H9 (cell line): ENCODE results near the gene USP36. TPM values are rescaled to one million over a fixed set of nuclear protein-coding genes. Genes with fewer than 3 reads are reported as not detected.

ENCODE experiments used
- DNase-seq: peaks from one replicate; pipeline ENCODE4 v3.0.0-alpha.2; 2017
- H2AFZ ChIP-seq: one replicate; pipeline ENCODE4 v1.6.1; 2013; ENCODE audit warnings: mild to moderate bottlenecking, low read length, control low read depth, moderate library complexity
- H2AK5ac ChIP-seq: 2 replicates; pipeline ENCODE4 v1.6.1; 2013; ENCODE audit warnings: low read length, control low read depth, mixed read lengths; ENCODE audit not compliant: insufficient read length
- H2BK120ac ChIP-seq: one replicate; pipeline ENCODE4 v1.6.1; 2013; ENCODE audit warnings: low read depth, mild to moderate bottlenecking, low read length, control low read depth, inconsistent platforms; ENCODE audit not compliant: poor library complexity, severe bottlenecking
- H2BK12ac ChIP-seq: 2 replicates; pipeline ENCODE4 v1.6.1; 2013; ENCODE audit warnings: low read length, control low read depth, mixed read lengths, low read depth; ENCODE audit not compliant: insufficient read length
- H2BK15ac ChIP-seq: 2 replicates; pipeline ENCODE4 v1.6.1; 2013; ENCODE audit warnings: low read depth, low read length, control low read depth
- H2BK20ac ChIP-seq: one replicate; pipeline ENCODE4 v1.6.1; 2013; ENCODE audit warnings: low read depth, mild to moderate bottlenecking, low read length, control low read depth, inconsistent platforms; ENCODE audit not compliant: poor library complexity, severe bottlenecking
- H2BK5ac ChIP-seq: 2 replicates; pipeline ENCODE4 v1.6.1; 2013; ENCODE audit warnings: low read length, control low read depth, mixed read lengths; ENCODE audit not compliant: insufficient read length
- H3K14ac ChIP-seq: 2 replicates; pipeline ENCODE4 v1.6.1; 2013; ENCODE audit warnings: low read length, control low read depth; ENCODE audit not compliant: insufficient read depth
- H3K18ac ChIP-seq: 2 replicates; pipeline ENCODE4 v1.6.1; 2013; ENCODE audit warnings: low read depth, mild to moderate bottlenecking, mixed read lengths, low read length, control low read depth; ENCODE audit not compliant: insufficient read length
- H3K23ac ChIP-seq: 2 replicates; pipeline ENCODE4 v1.6.1; 2013; ENCODE audit warnings: low read length, control low read depth, mixed read lengths, low read depth; ENCODE audit not compliant: insufficient read length
- H3K23me2 ChIP-seq: 2 replicates; pipeline ENCODE4 v1.6.1; 2013; ENCODE audit warnings: low read depth, mild to moderate bottlenecking, mixed read lengths, low read length, control low read depth; ENCODE audit not compliant: insufficient read length, poor library complexity, severe bottlenecking
- H3K27ac ChIP-seq: 2 replicates; pipeline ENCODE4 v1.5.1; 2013; ENCODE audit warnings: low read length, control low read depth, mixed read lengths, low read depth; ENCODE audit not compliant: insufficient read length
- H3K27me3 ChIP-seq: 2 replicates; pipeline ENCODE4 v1.6.1; 2013; ENCODE audit warnings: low read length, control low read depth, inconsistent platforms; ENCODE audit not compliant: insufficient read depth
- H3K4ac ChIP-seq: 2 replicates; pipeline ENCODE4 v1.6.1; 2013; ENCODE audit warnings: low read depth, mild to moderate bottlenecking, control low read depth, inconsistent platforms, low read length, moderate library complexity
- H3K4me1 ChIP-seq: 2 replicates; pipeline ENCODE4 v1.6.1; 2013; ENCODE audit warnings: low read length, control low read depth, inconsistent platforms; ENCODE audit not compliant: insufficient read depth
- H3K4me2 ChIP-seq: 2 replicates; pipeline ENCODE4 v1.6.1; 2013; ENCODE audit warnings: low read length, control low read depth, mixed read lengths; ENCODE audit not compliant: insufficient read length, insufficient read depth
- H3K56ac ChIP-seq: 2 replicates; pipeline ENCODE4 v1.6.1; 2013; ENCODE audit warnings: low read depth, mild to moderate bottlenecking, mixed read lengths, low read length, control low read depth; ENCODE audit not compliant: insufficient read length
- H3K79me1 ChIP-seq: 2 replicates; pipeline ENCODE4 v1.6.1; 2013; ENCODE audit warnings: low read depth, mild to moderate bottlenecking, moderate library complexity, low read length, control low read depth, inconsistent platforms; ENCODE audit not compliant: insufficient read depth, poor library complexity, severe bottlenecking
- H3K79me2 ChIP-seq: 2 replicates; pipeline ENCODE4 v1.6.1; 2013; ENCODE audit warnings: low read length, control low read depth, inconsistent platforms; ENCODE audit not compliant: insufficient read depth
- H3K9ac ChIP-seq: 2 replicates; pipeline ENCODE4 v1.6.1; 2013; ENCODE audit warnings: low read length, control low read depth, mixed read lengths; ENCODE audit not compliant: insufficient read length; ENCODE audit errors: extremely low read depth
- H3K9me3 ChIP-seq: one replicate; pipeline ENCODE4 v1.6.1; 2013; ENCODE audit warnings: low read depth, low read length, inconsistent platforms; ENCODE audit not compliant: control insufficient read depth
- H3T11ph ChIP-seq: one replicate; pipeline ENCODE4 v1.6.1; 2013; ENCODE audit warnings: mild to moderate bottlenecking, low read length, control low read depth, inconsistent platforms
- H4K20me1 ChIP-seq: one replicate; pipeline ENCODE4 v1.6.1; 2013; ENCODE audit not compliant: control insufficient read depth, insufficient read length, insufficient read depth
- H4K5ac ChIP-seq: 2 replicates; pipeline ENCODE4 v1.6.1; 2013; ENCODE audit warnings: low read depth, mild to moderate bottlenecking, mixed read lengths, low read length, control low read depth; ENCODE audit not compliant: insufficient read length
- H4K8ac ChIP-seq: replicated peaks from 2 replicates; pipeline ENCODE4 v1.6.1; 2013; ENCODE audit warnings: low read length, control low read depth, mixed read lengths, low read depth; ENCODE audit not compliant: insufficient read length
- H4K91ac ChIP-seq: 2 replicates; pipeline ENCODE4 v1.6.1; 2013; ENCODE audit warnings: low read depth, mild to moderate bottlenecking, moderate library complexity, mixed read lengths, low read length, control low read depth; ENCODE audit not compliant: insufficient read length
- H3K27ac Mint-ChIP-seq, 3 experiments: 2 replicates in 2 of 3; 3 replicates in 1 of 3; pipeline ENCODE4 v1.8.0; 2020 to 2021; ENCODE audit warnings: mixed read lengths in 3 of 3, mild to moderate bottlenecking in 1 of 3, moderate library complexity in 1 of 3
- H3K27me3 Mint-ChIP-seq: 2 replicates; pipeline ENCODE4 v1.8.0; 2021; ENCODE audit warnings: low read depth, mild to moderate bottlenecking, moderate library complexity, mixed read lengths
- H3K36me3 Mint-ChIP-seq, 3 experiments: 2 replicates in 2 of 3; 3 replicates in 1 of 3; pipeline ENCODE4 v1.8.0; 2020 to 2021; ENCODE audit warnings: low read depth in 3 of 3, mixed read lengths in 3 of 3; ENCODE audit not compliant: insufficient read depth in 1 of 3
- H3K4me1 Mint-ChIP-seq, 2 experiments: 2 replicates each; pipeline ENCODE4 v1.8.0; 2020; ENCODE audit warnings: mixed read lengths in 2 of 2
- H3K4me3 Mint-ChIP-seq, 2 experiments: 2 replicates in 1 of 2; 3 replicates in 1 of 2; pipeline ENCODE4 v1.8.0; 2020 to 2021; ENCODE audit warnings: mild to moderate bottlenecking in 2 of 2, mixed read lengths in 2 of 2, moderate library complexity in 1 of 2
- H3K9me3 Mint-ChIP-seq, 2 experiments: 2 replicates in 1 of 2; 3 replicates in 1 of 2; pipeline ENCODE4 v1.8.0; 2020; ENCODE audit warnings: mild to moderate bottlenecking in 2 of 2, mixed read lengths in 2 of 2, moderate library complexity in 1 of 2
- CTCF ChIP-seq: fragments of 200-600 bp; sonication (generic); conservative IDR thresholded peaks from 3 replicates; pipeline ENCODE4 v1.8.0; 2021; ENCODE audit warnings: antibody characterized with exemption, mild to moderate bottlenecking
- WGBS: extraction: QIAGEN DNeasy Blood & Tissue Kit; methylation state at CpG from one replicate; pipeline ENCODE4 v1.1.7; 2013; ENCODE audit warnings: missing lambda C conversion rate, low lambda C conversion rate, mixed read lengths; ENCODE audit not compliant: insufficient read length; ENCODE audit errors: extremely low coverage; 5-methylcytosine and 5-hydroxymethylcytosine counted together
- total RNA-seq: library from RNA; stranded (reverse); gene quantifications from 2 replicates; pipeline ENCODE4 v1.2.1, GENCODE V29; 2021

The USP36 gene
- total RNA-seq, 1 experiment from 2014 or later, result 106 TPM

GRCh38 chr17:78882540-78883088 lies 42.0 kb upstream of the USP36 start:
- no peak overlapping the region for H3T11ph ChIP-seq
- H4K20me1 ChIP-seq, result no peaks in the 10 kb centered on the region
- H2BK5ac ChIP-seq, result no peak overlapping the region
- no peak overlapping the region for H3K27ac ChIP-seq
- H3K79me1 ChIP-seq, result no peaks in the 10 kb centered on the region
- peak overlapping the region; percentile 6; the same call in 1 of the 2 replicates for H3K14ac ChIP-seq
- H2AFZ ChIP-seq, result no peak overlapping the region
- no peak overlapping the region for H4K91ac ChIP-seq
- H3K36me3 Mint-ChIP-seq, result no peaks in the 10 kb centered on the region; a peak in 1 of 7 replicates
- H3K4me1 ChIP-seq, result peaks cover 2% of the 10 kb centered on the region; the same call in 1 of the 2 replicates
- no peak for TF ChIP-seq CTCF
- H3K23ac ChIP-seq, result no peak overlapping the region
- peak overlapping the region in 1 of 3 experiments; percentile 79; a peak in 1 of 7 replicates for H3K27ac Mint-ChIP-seq
- H2BK12ac ChIP-seq, result no peak overlapping the region
- H3K4me2 ChIP-seq, result no peak overlapping the region
- H3K4me1 Mint-ChIP-seq, result peaks cover 26 to 36% of the 10 kb centered on the region in 2 experiments
- H2AK5ac ChIP-seq, result no peak overlapping the region
- H4K5ac ChIP-seq, result no peak overlapping the region
- no peaks in the 10 kb centered on the region for H3K79me2 ChIP-seq
- H3K27me3 ChIP-seq, result no peaks in the 10 kb centered on the region
- H2BK15ac ChIP-seq, result no peak overlapping the region
- peak; percentile 50 for DNase-seq
- no peak overlapping the region for H3K9ac ChIP-seq
- H3K18ac ChIP-seq, result peak overlapping the region; percentile 10
- H2BK120ac ChIP-seq, result no peak overlapping the region
- no peaks in the 10 kb centered on the region; the same call in none of the 2 replicates for H3K27me3 Mint-ChIP-seq
- H3K56ac ChIP-seq, result no peak overlapping the region
- WGBS, result no CpG with 5 or more reads among the region's 14 CpGs
- H3K23me2 ChIP-seq, result peaks cover 2% of the 10 kb centered on the region
- H3K9me3 Mint-ChIP-seq, result no peaks in the 10 kb centered on the region
- H2BK20ac ChIP-seq, result no peak overlapping the region
- no peak overlapping the region for H3K4me3 Mint-ChIP-seq
- H4K8ac ChIP-seq, result no peak overlapping the region
- H3K9me3 ChIP-seq, result no peaks in the 10 kb centered on the region
- no peak overlapping the region; the same call in 1 of the 2 replicates for H3K4ac ChIP-seq
